NCI-H146 (cell line): Measurements from ENCODE around the gene CYP21A2.
"Not testable (repeated sequence)": the region's sequence is repeated elsewhere in the genome, so short reads cannot be mapped to it uniquely, and the experiment has no call there.

Experiments
- DNase-seq: peaks from one replicate; lab custom pipeline; 2025; lab: John Stamatoyannopoulos, UW

Gene CYP21A2

DNA sequence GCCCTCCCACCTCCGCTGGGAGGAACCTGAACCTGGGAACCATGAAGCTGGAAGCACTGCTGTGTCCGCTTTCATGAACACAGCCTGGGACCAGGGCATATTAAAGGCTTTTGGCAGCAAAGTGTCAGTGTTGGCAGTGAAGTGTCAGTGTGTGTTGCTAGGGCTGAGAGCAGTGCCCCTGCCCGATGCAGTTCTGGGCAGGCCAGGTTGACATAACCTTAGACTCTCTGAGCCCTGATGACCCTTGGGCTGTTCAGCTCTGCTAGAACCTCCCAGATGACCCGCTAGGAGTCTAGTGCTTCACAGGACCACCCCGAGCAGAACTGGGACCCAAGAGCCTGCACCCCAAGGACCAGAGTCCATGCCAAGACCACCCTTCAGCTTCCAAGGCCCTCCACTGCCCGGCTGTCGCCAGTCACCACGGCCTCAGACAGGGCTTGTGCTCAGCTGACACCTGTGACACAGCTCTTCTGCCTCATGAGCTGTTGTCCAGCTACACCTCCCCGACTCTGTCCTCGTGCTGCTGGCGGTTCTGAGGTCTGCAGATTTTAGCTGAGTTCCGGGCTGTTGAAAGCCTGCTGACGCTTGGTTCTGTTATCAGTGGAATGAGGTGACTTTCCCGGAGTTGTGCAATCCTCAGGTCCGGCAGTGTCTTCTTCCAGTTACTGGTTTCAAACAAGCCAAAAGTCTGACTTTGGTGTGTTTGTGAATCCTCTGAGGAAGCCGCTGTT is 2.8 kb upstream of the CYP21A2 start:
- not testable (repeated sequence) for DNase-seq

- DNase-seq, result not testable (repeated sequence)
These were observed 1.1 kb upstream of the CYP21A2 start for GRCh38 chr6:32037136-32037535.

GRCh38 chr6:32038878-32039277 is 663 bp downstream of the CYP21A2 start:
- not testable (repeated sequence) for DNase-seq

GRCh38 chr6:32039321-32040274 is 1.4 kb downstream of the CYP21A2 start:
- not testable (repeated sequence) for DNase-seq

DNA sequence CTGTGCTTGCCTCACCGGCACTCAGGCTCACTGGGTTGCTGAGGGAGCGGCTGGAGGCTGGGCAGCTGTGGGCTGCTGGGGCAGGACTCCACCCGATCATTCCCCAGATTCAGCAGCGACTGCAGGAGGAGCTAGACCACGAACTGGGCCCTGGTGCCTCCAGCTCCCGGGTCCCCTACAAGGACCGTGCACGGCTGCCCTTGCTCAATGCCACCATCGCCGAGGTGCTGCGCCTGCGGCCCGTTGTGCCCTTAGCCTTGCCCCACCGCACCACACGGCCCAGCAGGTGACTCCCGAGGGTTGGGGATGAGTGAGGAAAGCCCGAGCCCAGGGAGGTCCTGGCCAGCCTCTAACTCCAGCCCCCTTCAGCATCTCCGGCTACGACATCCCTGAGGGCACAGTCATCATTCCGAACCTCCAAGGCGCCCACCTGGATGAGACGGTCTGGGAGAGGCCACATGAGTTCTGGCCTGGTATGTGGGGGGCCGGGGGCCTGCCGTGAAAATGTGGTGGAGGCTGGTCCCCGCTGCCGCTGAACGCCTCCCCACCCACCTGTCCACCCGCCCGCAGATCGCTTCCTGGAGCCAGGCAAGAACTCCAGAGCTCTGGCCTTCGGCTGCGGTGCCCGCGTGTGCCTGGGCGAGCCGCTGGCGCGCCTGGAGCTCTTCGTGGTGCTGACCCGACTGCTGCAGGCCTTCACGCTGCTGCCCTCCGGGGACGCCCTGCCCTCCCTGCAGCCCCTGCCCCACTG is 2.3 kb downstream of the CYP21A2 start:
- not testable (repeated sequence) for DNase-seq

- not testable (repeated sequence) for DNase-seq
These were observed 2.8 kb downstream of the CYP21A2 start for GRCh38 chr6:32041050-32041321.

DNA sequence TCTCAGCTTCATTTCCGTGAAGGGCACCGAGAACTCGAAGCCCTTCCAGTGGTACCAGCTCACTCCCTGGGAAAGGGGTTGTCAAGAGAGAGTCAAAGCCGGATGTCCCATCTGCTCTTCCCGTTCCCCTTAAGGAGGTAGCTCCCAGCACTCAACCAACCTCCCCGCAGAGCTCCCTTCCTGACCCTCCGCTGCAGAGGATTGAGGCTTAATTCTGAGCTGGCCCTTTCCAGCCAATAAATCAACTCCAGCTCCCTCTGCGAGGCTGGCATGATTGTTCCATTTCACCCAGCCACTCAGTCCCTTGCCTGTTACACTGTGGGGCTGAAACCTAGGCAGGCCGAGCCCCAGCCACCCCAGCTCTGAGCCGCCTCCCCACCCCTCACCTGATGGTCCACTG is 3.2 kb downstream of the CYP21A2 start:
- DNase-seq, result not testable (repeated sequence)

GRCh38 chr6:32042276-32042675 is 4.1 kb downstream of the CYP21A2 start:
- DNase-seq, result not testable (repeated sequence)

- DNase-seq, result not testable (repeated sequence)
These were observed 5.6 kb downstream of the CYP21A2 start for GRCh38 chr6:32043589-32044380.

- DNase-seq, result not testable (repeated sequence)
These were observed 6.7 kb downstream of the CYP21A2 start for GRCh38 chr6:32044916-32045315.

DNA sequence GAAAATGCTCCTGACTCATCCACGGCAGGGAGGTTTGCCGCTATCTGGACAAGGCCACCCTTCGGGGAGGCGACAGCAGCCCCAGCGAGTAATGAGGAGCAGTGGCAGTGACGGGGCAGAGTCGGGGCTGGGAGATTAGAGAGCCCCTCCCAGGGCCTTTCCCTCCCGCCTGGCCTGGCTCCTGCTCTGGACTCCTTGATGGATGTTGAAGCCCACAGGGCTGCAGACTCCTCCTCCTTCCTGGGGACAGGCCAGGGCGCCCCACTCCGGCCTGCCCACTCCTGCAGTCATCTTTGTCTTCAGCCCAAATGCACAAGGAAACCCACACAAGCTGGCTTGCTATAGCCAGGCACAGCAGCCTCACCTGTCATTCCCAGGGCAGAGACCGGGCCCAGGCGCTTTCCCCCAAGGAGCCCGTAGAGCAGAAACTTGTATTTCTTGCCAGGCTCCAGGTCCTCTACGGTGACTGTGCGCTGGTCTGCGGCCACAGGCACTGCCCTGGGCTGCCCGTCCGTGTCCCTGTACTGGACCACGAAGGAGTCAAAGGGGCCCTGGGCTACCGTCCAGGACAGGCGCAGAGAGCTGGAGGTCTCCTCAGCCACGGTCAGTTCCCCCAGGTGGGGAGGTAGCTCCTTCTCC is 7.7 kb downstream of the CYP21A2 start:
- DNase-seq, result no peak

GRCh38 chr6:32046450-32047083 is 8.4 kb downstream of the CYP21A2 start:
- DNase-seq, result peak; percentile 8

DNA sequence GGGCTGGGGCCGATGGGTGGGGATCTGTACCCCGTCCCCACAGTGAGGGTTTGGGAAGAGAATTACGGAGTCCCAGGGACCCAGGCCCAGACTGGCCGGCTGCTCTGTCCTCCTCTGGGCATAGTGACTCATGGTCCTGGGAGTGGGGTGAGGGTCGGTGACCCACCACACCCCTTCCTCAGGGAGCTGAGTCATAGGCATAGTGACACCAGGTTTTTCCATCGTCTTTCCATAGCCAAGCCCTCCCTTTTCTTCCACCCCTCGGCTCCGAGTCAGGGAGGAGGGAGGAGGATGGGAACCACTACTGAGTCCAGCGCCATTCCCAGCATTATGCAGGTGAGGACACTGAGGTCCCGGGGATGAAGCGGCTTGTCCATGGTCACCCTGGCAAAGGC is 8.9 kb downstream of the CYP21A2 start:
- no peak for DNase-seq

DNA sequence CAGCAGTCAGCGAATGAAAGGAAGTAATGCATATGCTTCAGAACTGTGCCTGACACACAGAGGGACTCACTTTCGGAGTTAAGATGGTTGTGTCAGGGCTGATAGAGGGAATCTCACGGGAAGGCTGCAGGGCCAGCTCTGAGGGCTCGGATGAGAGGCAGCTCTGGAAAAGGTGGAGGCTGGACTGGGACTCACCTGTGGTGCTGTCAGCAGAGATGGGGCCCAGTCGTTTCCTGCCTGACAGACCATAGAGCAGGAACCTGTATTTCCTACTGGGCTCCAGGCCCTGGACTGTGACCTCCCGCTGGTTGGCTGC is 9.3 kb downstream of the CYP21A2 start:
- DNase-seq, result no peak

GRCh38 chr6:32047855-32048766 is 9.9 kb downstream of the CYP21A2 start:
- peak; percentile 36 for DNase-seq

DNA sequence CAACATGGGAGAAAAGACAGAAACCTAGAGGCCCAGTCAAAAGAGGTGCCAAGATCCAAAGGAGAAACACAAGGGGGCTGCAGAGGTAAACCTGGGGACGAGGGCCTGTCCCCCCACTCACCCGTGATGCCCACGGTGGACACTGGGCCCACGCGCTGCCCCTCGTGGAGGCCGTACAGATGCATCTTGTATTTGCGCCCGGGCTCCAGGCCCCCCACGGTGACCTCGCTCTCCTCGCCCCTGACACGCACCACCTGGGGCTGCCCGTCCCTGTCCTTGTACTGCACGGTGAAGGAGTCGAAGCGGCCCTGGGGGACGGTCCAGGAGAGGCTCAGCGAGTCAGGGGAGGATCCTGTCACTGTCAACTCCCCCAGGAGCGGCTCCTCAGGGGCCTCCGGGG is 10.9 kb downstream of the CYP21A2 start:
- DNase-seq, result not testable (repeated sequence)

DNA sequence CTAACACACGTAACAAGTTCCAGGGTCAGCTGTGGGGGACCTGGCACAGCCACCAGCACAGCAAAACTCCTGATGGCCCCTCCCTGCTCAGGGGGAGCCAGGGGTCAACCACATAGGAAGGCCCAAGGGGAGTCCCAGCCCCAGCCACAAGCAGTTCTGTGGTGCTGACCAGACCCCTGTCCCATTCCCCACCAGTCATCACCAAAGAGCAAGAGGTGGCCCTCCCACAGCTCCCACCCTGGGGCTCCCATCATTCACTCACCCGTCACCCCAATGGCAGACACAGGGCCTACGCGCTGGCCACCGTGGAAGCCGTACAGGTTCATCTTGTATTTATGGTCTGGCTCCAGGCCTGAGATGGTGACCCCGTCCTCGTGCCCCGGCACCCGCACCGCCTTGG is 11.5 kb downstream of the CYP21A2 start:
- not testable (repeated sequence) for DNase-seq

- DNase-seq, result no peak
These were observed 12.3 kb downstream of the CYP21A2 start for GRCh38 chr6:32050562-32050961.

- not testable (repeated sequence) for DNase-seq
These were observed 14.4 kb downstream of the CYP21A2 start for GRCh38 chr6:32052626-32053025.

GRCh38 chr6:32053314-32053713 is 15.1 kb downstream of the CYP21A2 start:
- not testable (repeated sequence) for DNase-seq
